WTC11 (cell line): Measurements from ENCODE around the gene CFAP298.
"Not testable (repeated sequence)": the region's sequence is repeated elsewhere in the genome, so short reads cannot be mapped to it uniquely, and the experiment has no call there.

ENCODE experiments used
- ETV6 ChIP-seq: sonication (generic); formaldehyde crosslinking; IDR thresholded peaks from 2 replicates; pipeline ENCODE4 v1.8.1; 2022; ENCODE audit warnings: mild to moderate bottlenecking, missing genetic modification reagents
- JUN ChIP-seq: sonication (generic); formaldehyde crosslinking; IDR thresholded peaks from 2 replicates; pipeline ENCODE4 v1.8.0; 2023; ENCODE audit warnings: mild to moderate bottlenecking, missing genetic modification reagents
- TF ChIP-seq, protein P1 (sequence below): fragments of 200-600 bp; IDR thresholded peaks from 2 replicates; pipeline ENCODE4 v1.8.0; 2022; ENCODE audit warnings: antibody characterized with exemption

DNA sequence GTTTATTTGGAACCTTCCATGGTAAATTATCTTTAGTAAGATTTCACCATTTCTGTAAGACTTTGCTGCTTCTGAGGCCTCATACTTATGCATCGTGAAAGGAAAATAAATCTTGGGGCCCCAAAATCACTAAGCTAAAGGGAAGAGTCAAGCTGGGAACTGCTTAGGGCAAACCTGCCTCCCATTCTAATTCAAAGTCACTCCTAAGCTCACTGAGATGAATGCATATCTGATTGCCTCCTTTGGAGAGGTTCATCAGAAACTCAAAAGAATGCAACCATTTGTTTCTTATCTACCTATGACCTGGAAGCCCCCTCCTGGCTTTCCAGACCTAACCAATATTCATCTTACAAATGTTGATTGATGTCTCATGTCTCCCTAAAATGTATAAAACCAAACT is 50.7 kb downstream of the CFAP298 start:
- not testable (repeated sequence) for TF ChIP-seq ETV6, JUN (CRISPR knock-in tag)
- TF ChIP-seq, protein P1, sequence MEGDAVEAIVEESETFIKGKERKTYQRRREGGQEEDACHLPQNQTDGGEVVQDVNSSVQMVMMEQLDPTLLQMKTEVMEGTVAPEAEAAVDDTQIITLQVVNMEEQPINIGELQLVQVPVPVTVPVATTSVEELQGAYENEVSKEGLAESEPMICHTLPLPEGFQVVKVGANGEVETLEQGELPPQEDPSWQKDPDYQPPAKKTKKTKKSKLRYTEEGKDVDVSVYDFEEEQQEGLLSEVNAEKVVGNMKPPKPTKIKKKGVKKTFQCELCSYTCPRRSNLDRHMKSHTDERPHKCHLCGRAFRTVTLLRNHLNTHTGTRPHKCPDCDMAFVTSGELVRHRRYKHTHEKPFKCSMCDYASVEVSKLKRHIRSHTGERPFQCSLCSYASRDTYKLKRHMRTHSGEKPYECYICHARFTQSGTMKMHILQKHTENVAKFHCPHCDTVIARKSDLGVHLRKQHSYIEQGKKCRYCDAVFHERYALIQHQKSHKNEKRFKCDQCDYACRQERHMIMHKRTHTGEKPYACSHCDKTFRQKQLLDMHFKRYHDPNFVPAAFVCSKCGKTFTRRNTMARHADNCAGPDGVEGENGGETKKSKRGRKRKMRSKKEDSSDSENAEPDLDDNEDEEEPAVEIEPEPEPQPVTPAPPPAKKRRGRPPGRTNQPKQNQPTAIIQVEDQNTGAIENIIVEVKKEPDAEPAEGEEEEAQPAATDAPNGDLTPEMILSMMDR: not testable (repeated sequence)
